HCT116 (cell line): ENCODE results near the gene DONSON. TPM values are rescaled to one million over a fixed set of nuclear protein-coding genes. Genes with fewer than 3 reads are reported as not detected.

Experiments
- ATAC-seq: fragments of 200-7000 bp; cut with Tn5 transposase; 2 replicates; pipeline ENCODE4 v1.9.1; 2020; ENCODE audit warnings: mild to moderate bottlenecking, moderate library complexity
- BruUV-seq: library from RNA; stranded (reverse); fragments of 400-500 nt; replicated peaks from 2 replicates; lab custom pipeline; 2021; lab: Mats Ljungman, UMichigan
- CTCF ChIA-PET: fragments of 300-600 bp; sonication (Branson Sonifier 250); formaldehyde crosslinking; loops from one replicate; lab custom pipeline; 2021; ENCODE audit warnings: antibody characterized with exemption; lab: Charles Lee
- POLR2A ChIA-PET: fragments of 300-600, 350-600 bp; sonication (Branson Sonifier 250); formaldehyde crosslinking; loops from one replicate; lab custom pipeline; 2021; ENCODE audit warnings: antibody characterized with exemption; lab: Charles Lee
- RAD21 ChIA-PET, 2 experiments: fragments of 300-600 bp; sonication (Branson Sonifier 250); formaldehyde crosslinking; loops; one replicate each; lab custom pipeline; 2023; ENCODE audit warnings: low total read pairs in 2 of 2; ENCODE audit not compliant: uncharacterized antibody in 2 of 2, unreplicated experiment in 2 of 2, low non-redundant PET in 1 of 2; lab: Charles Lee
- DNase-seq: peaks from one replicate; pipeline ENCODE4 v3.0.0-alpha.2; 2010; ENCODE audit warnings: low read depth, low spot score
- H2AFZ ChIP-seq: fragments of 200-600 bp; shearing (Covaris generic), sonication (generic); 2 replicates; pipeline ENCODE4 v1.6.1; 2017; ENCODE audit warnings: low read depth, mixed run types, mixed read lengths, antibody characterized with exemption, low read length; ENCODE audit not compliant: poor library complexity, severe bottlenecking
- H3K27ac ChIP-seq: 2 replicates; pipeline ENCODE4 v1.5.1; 2012; ENCODE audit warnings: low read depth, low read length
- H3K27me3 ChIP-seq: fragments of 200-600 bp; sonication (generic); 2 replicates; pipeline ENCODE4 v1.6.1; 2016; ENCODE audit warnings: mixed run types, low read length, mixed read lengths; ENCODE audit not compliant: insufficient read depth
- H3K36me3 ChIP-seq, 2 experiments: fragments of 200-500 bp in 1 of 2; fragments of 200-600 bp in 1 of 2; sonication (Bioruptor generic) in 1 of 2; sonication (generic) in 1 of 2; 2 replicates each; pipeline versions ENCODE4 v1.5.1 to v1.6.1; 2014 to 2016; ENCODE audit warnings: low read length in 2 of 2, inconsistent platforms in 1 of 2, mixed read lengths in 1 of 2, mixed run types in 1 of 2; ENCODE audit not compliant: insufficient read depth in 2 of 2, control insufficient read depth in 1 of 2
- H3K4me1 ChIP-seq, 2 experiments: fragments of 200-600 bp in 1 of 2; sonication (generic) in 1 of 2; 2 replicates each; pipeline versions ENCODE4 v1.5.1 to v1.6.1; 2012 to 2017; ENCODE audit warnings: low read length in 2 of 2, inconsistent platforms in 1 of 2, mild to moderate bottlenecking in 1 of 2, mixed read lengths in 1 of 2, mixed run types in 1 of 2, moderate library complexity in 1 of 2; ENCODE audit not compliant: insufficient read depth in 2 of 2, control insufficient read depth in 1 of 2
- H3K4me2 ChIP-seq: fragments of 200-600 bp; sonication (generic); 2 replicates; pipeline ENCODE4 v1.6.1; 2017; ENCODE audit warnings: mixed run types, low read length, mixed read lengths
- H3K4me3 ChIP-seq, 2 experiments: fragments of 200-600 bp in 1 of 2; sonication (generic) in 1 of 2; replicated peaks in 1 of 2; 2 replicates each; pipeline ENCODE4 v1.5.1; 2011 to 2016; ENCODE audit warnings: low read length in 2 of 2, control low read depth in 1 of 2, low read depth in 1 of 2, mild to moderate bottlenecking in 1 of 2, mixed read lengths in 1 of 2, mixed run types in 1 of 2
- H3K79me2 ChIP-seq: fragments of 200-600 bp; sonication (generic); 2 replicates; pipeline ENCODE4 v1.6.1; 2017; ENCODE audit warnings: mild to moderate bottlenecking, mixed run types, low read length, moderate library complexity, mixed read lengths; ENCODE audit not compliant: insufficient read depth
- H3K9ac ChIP-seq: fragments of 200-600 bp; sonication (generic); 2 replicates; pipeline ENCODE4 v1.6.1; 2016; ENCODE audit warnings: low read length, mixed read lengths
- H3K9me2 ChIP-seq: fragments of 200-600 bp; sonication (generic), shearing (Covaris generic); 2 replicates; pipeline ENCODE4 v1.6.1; 2017; ENCODE audit warnings: mixed run types, mild to moderate bottlenecking, moderate library complexity; ENCODE audit not compliant: insufficient read depth
- H3K9me3 ChIP-seq, 2 experiments: fragments of 200-500 bp in 1 of 2; fragments of 200-600 bp in 1 of 2; sonication (Bioruptor generic) in 1 of 2; sonication (generic) in 1 of 2; 2 replicates each; pipeline ENCODE4 v1.6.1; 2014 to 2017; ENCODE audit warnings: low read length in 2 of 2, mixed read lengths in 2 of 2, inconsistent platforms in 1 of 2, low read depth in 1 of 2, mild to moderate bottlenecking in 1 of 2, mixed run types in 1 of 2, moderate library complexity in 1 of 2; ENCODE audit not compliant: control insufficient read depth in 1 of 2, insufficient read depth in 1 of 2
- H4K20me1 ChIP-seq: fragments of 200-600 bp; sonication (generic), shearing (Covaris generic); 2 replicates; pipeline ENCODE4 v1.6.1; 2017; ENCODE audit warnings: mixed run types, mild to moderate bottlenecking, moderate library complexity; ENCODE audit not compliant: insufficient read depth
- ELF1 ChIP-seq: IDR thresholded peaks from 2 replicates; pipeline ENCODE4 v1.6.1; 2012; ENCODE audit warnings: low read depth, borderline replicate concordance
- JUND ChIP-seq: IDR thresholded peaks from 2 replicates; pipeline ENCODE4 v1.6.1; 2012
- POLR2A ChIP-seq: IDR thresholded peaks from 2 replicates; pipeline ENCODE4 v1.7.0; 2011; ENCODE audit warnings: borderline replicate concordance; ENCODE audit not compliant: insufficient read depth, insufficient read length; ENCODE audit errors: extremely low read depth
- REST ChIP-seq: IDR thresholded peaks from 2 replicates; pipeline ENCODE4 v1.6.1; 2012; ENCODE audit warnings: low read depth
- SP1 ChIP-seq: IDR thresholded peaks from 2 replicates; pipeline ENCODE4 v1.6.1; 2012; ENCODE audit warnings: low read depth
- TCF7L2 ChIP-seq: IDR thresholded peaks from 2 replicates; pipeline ENCODE4 v1.7.0; 2011; ENCODE audit warnings: borderline replicate concordance, inconsistent platforms; ENCODE audit not compliant: insufficient read depth, insufficient read length; ENCODE audit errors: extremely low read depth
- ZBTB33 ChIP-seq: IDR thresholded peaks from 2 replicates; pipeline ENCODE4 v1.6.1; 2011; ENCODE audit warnings: mild to moderate bottlenecking, low read length, moderate library complexity; ENCODE audit not compliant: insufficient replicate concordance; ENCODE audit errors: extremely low read depth
- intact Hi-C: fragments of 100-400 bp; cut with micrococcal nuclease; formaldehyde crosslinking; loops from 2 replicates; pipeline ENCODE4 v1.10.0; 2022
- total RNA-seq: library from RNA; stranded (reverse); gene quantifications from one replicate; pipeline ENCODE4 v1.2.1, GENCODE V29; 2021; ENCODE audit not compliant: unreplicated experiment

Gene DONSON
- total RNA-seq, 1 experiment from 2014 or later = 31.7 TPM

- Histone ChIP-seq H3K36me3 (peaks cover 11 to 22% of the 10 kb centered on the region in 2 experiments), H3K27me3 (no peaks in the 10 kb centered on the region), H3K4me1 (no peaks in the 10 kb centered on the region), H3K9me3 (no peaks in the 10 kb centered on the region), H3K4me3 (no peak overlapping the region), H3K27ac (no peak overlapping the region)
- CTCF ChIA-PET = interaction anchor here (2.0 kb wide), 1 partner anchor 8 kb away, joined by 19 read pairs; no protein-coding TSS in a partner anchor
- DNase-seq (no peak), ATAC-seq (no peak)
- intact Hi-C loops = no loop called here
- TF ChIP-seq POLR2A (no peak), JUND (no peak), SP1 (no peak), REST (no peak), ZBTB33 (no peak), TCF7L2 (no peak), ELF1 (no peak)
- TF ChIP-seq, all 23 proteins: peak for 0
- BruUV-seq = no TSS peak
- no peak overlapping the region for H3K9ac ChIP-seq
- no peak overlapping the region for H3K4me2 ChIP-seq
- no peaks in the 10 kb centered on the region for H4K20me1 ChIP-seq
- POLR2A ChIA-PET = interaction anchor here (0.7 kb wide), 2 partner anchors 10 to 13 kb away, joined by 3 read pairs; partner anchors contain the start of gene DONSON
- H3K9me2 ChIP-seq = no peaks in the 10 kb centered on the region
- H3K79me2 ChIP-seq = no peaks in the 10 kb centered on the region
- H2AFZ ChIP-seq = no peak overlapping the region
- RAD21 ChIA-PET = no interaction called here
Observed at GRCh38 chr21:33598051-33598450, 9.6 kb upstream of the DONSON start.
